SU-DHL-6 (cell line): ENCODE measurements around the gene TP53TG5.

Experiments used
- EZH2phosphoT487 ChIP-seq: fragments of 200-600 bp; sonication (generic), shearing (Covaris generic); conservative IDR thresholded peaks from 2 replicates; pipeline ENCODE4 v1.6.1; 2018; ENCODE audit warnings: mild to moderate bottlenecking, antibody characterized with exemption, low read length, moderate library complexity, mixed read lengths
- TF ChIP-seq, protein P1 (sequence below): fragments of 200-600 bp; sonication (generic); IDR thresholded peaks from one replicate; pipeline ENCODE4 v1.5.1; 2017; ENCODE audit warnings: antibody characterized with exemption, mild to moderate bottlenecking, low read length, moderate library complexity; ENCODE audit not compliant: insufficient read depth, poor library complexity, severe bottlenecking

DNA sequence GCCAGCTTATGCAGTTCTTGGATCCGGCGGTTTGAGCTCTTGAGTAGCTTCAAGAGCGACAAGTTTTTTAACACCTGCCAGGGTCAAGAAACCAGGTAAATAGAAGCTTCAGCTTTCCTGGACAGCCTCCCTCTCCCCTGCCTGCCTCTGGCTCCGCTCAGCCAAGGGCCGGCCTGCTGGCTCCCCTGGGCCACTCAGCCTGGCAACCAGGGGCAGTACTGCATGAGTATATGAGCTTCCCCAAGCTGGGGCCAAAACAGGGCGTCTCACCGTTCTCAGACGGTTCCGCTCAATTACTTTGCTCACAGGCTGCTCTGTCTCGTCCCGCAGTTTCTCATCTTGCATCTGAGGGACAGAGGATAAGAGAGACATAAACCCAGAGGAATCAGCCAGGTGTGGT is 856 bp downstream of the TP53TG5 start:
- TF ChIP-seq, protein P1, sequence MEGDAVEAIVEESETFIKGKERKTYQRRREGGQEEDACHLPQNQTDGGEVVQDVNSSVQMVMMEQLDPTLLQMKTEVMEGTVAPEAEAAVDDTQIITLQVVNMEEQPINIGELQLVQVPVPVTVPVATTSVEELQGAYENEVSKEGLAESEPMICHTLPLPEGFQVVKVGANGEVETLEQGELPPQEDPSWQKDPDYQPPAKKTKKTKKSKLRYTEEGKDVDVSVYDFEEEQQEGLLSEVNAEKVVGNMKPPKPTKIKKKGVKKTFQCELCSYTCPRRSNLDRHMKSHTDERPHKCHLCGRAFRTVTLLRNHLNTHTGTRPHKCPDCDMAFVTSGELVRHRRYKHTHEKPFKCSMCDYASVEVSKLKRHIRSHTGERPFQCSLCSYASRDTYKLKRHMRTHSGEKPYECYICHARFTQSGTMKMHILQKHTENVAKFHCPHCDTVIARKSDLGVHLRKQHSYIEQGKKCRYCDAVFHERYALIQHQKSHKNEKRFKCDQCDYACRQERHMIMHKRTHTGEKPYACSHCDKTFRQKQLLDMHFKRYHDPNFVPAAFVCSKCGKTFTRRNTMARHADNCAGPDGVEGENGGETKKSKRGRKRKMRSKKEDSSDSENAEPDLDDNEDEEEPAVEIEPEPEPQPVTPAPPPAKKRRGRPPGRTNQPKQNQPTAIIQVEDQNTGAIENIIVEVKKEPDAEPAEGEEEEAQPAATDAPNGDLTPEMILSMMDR: no peak
- no peak for TF ChIP-seq EZH2phosphoT487
